Medulla oblongata (tissue), 1 donor: ENCODE measurements around the gene ASXL2.

Experiments used
- DNase-seq: peaks from one replicate; pipeline ENCODE4 v3.0.0-alpha.2; 2015; ENCODE audit errors: extremely low spot score

ASXL2 gene

GRCh38 chr2:25692737-25693445 is 185.4 kb downstream of the ASXL2 start:
- no peak for DNase-seq

DNA sequence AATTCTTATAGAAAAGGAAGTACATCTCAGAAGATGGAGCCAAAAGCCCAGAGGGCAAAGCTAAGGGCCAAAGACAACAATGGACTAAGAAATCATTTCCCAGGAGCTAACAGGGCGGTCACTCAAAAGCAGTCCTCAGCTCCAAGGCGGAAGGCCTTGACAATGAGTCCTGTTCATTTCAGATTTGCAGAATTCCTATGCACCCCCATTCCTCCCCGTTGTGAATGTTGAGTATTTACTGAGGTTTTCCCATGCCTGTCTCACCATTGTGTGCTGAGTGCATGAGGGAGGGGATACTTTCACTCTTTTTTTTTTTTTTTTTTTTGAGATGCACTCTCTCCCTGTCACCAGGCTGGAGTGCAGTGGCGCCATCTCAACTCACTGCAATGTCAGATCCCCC is 186.1 kb downstream of the ASXL2 start:
- no peak for DNase-seq

- DNase-seq = no peak
Measured at GRCh38 chr2:25690058-25690457, 188.2 kb downstream of the ASXL2 start.

DNA sequence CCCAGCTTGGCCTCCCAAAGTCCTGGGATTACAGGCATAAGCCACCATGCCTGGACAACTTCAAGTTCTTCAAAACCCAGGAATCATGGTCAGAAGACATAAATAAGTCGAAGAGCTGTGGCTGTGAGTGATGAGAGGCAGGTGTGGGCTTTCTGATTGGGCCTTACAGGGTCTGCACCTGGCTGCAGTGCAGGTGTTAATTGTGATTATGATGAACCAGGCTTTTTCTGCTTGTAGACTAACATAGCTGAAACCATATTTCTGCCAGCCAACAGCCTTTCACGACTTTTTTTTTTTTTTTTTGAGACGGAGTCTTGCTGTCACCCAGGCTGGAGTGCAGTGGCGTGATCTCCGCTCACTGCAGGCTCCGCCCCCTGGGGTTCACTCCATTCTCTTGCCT is 190.1 kb downstream of the ASXL2 start:
- no peak for DNase-seq

GRCh38 chr2:25685741-25686140 is 192.5 kb downstream of the ASXL2 start:
- no peak for DNase-seq

- no peak for DNase-seq
Measured at GRCh38 chr2:25684577-25685473, 193.5 kb downstream of the ASXL2 start.
